ENCODE data around the gene PTPRM.

Gene PTPRM

GRCh38 chr18:8212896-8213780, 646.0 kb downstream of the PTPRM start:
- Histone ChIP-seq H3K9me3 (ENCODE audit: control insufficient read depth, insufficient read depth, low read depth, low read length) (no peaks in the 10 kb centered on the region), H3K4me3 (ENCODE audit: low read depth, low read length) (no peak overlapping the region), H3K27ac (ENCODE audit: extremely low read depth, low read depth, low read length) (no peak overlapping the region), H3K4me1 (ENCODE audit: control insufficient read depth, insufficient read depth, low read length) (peaks cover 8% of the 10 kb centered on the region; the same call in 1 of the 2 replicates), H3K36me3 (ENCODE audit: control insufficient read depth in 2 of 2, insufficient read depth in 1 of 2, low read length in 2 of 2) (no peaks in the 10 kb centered on the region)
- 0 out of 2 replicates have a peak, but pooled peaks have one; percentile 22 for TF ChIP-seq ZBTB17 (tag by site-specific recombination; IDR thresholded peaks at IDR 0.05)
- TF ChIP-seq ZIC2 (tag by site-specific recombination; IDR thresholded peaks at IDR 0.05): no peak; the same call in 1 of the 2 replicates
- peak; percentile 44; the same call in 1 of the 2 replicates for TF ChIP-seq ZNF76 (tag by site-specific recombination; IDR thresholded peaks at IDR 0.05; ENCODE audit: borderline replicate concordance, low read depth)
- 0 out of 2 replicates have a peak, but pooled peaks have one; percentile 31 for TF ChIP-seq ZNF366 (tag by site-specific recombination; conservative IDR thresholded peaks at IDR 0.05)
- peak; percentile 48; the same call in 1 of the 2 replicates for TF ChIP-seq PRDM6 (tag by site-specific recombination; IDR thresholded peaks at IDR 0.05)
- TF ChIP-seq ZNF274 (IDR thresholded peaks at IDR 0.05; ENCODE audit: low read length): no peak
- peak; percentile 67; the same call in 1 of the 2 replicates for TF ChIP-seq ZNF274 (tag by site-specific recombination; IDR thresholded peaks at IDR 0.05; ENCODE audit: borderline replicate concordance)
- peak; percentile 61 for TF ChIP-seq FEZF1 (tag by site-specific recombination; IDR thresholded peaks at IDR 0.05)
- peak; percentile 43; the same call in 1 of the 2 replicates for TF ChIP-seq ZNF843 (tag by site-specific recombination; IDR thresholded peaks at IDR 0.05)
- peak; percentile 37; the same call in 1 of the 2 replicates for TF ChIP-seq ZNF518A (tag by site-specific recombination; conservative IDR thresholded peaks at IDR 0.05; ENCODE audit: low read depth)
- TF ChIP-seq ZNF335 (tag by site-specific recombination; conservative IDR thresholded peaks at IDR 0.05): 0 out of 2 replicates have a peak, but pooled peaks have one; percentile 27
- TF ChIP-seq ZNF692 (tag by site-specific recombination; IDR thresholded peaks at IDR 0.05): peak; percentile 40; the same call in 1 of the 2 replicates
- TF ChIP-seq MEIS1 (CRISPR knock-in tag; IDR thresholded peaks at IDR 0.05; ENCODE audit: borderline replicate concordance): no peak
- TF ChIP-seq ZEB2 (tag by site-specific recombination; IDR thresholded peaks at IDR 0.05): 0 out of 2 replicates have a peak, but pooled peaks have one; percentile 17
- TF ChIP-seq ZNF426 (tag by site-specific recombination; IDR thresholded peaks at IDR 0.05): no peak
- TF ChIP-seq ZNF629 (tag by site-specific recombination; IDR thresholded peaks at IDR 0.05): peak; percentile 70
- ChIA-PET POLR2A (no interaction called here), CTCF (interaction anchor here (0.6 to 0.7 kb wide), 3 partner anchors 8 to 82 kb away, joined by 3 to 4 read pairs (median 3); no protein-coding TSS in a partner anchor)

Measured in HEK293 (cell line).